H9 (cell line): ENCODE results near the gene DOCK9. TPM values are rescaled to one million over a fixed set of nuclear protein-coding genes. Genes with fewer than 3 reads are reported as not detected.

ENCODE experiments used
- DNase-seq: peaks from one replicate; pipeline ENCODE4 v3.0.0-alpha.2; 2017
- H2AFZ ChIP-seq: one replicate; pipeline ENCODE4 v1.6.1; 2013; ENCODE audit warnings: mild to moderate bottlenecking, low read length, control low read depth, moderate library complexity
- H2AK5ac ChIP-seq: 2 replicates; pipeline ENCODE4 v1.6.1; 2013; ENCODE audit warnings: low read length, control low read depth, mixed read lengths; ENCODE audit not compliant: insufficient read length
- H2BK120ac ChIP-seq: one replicate; pipeline ENCODE4 v1.6.1; 2013; ENCODE audit warnings: low read depth, mild to moderate bottlenecking, low read length, control low read depth, inconsistent platforms; ENCODE audit not compliant: poor library complexity, severe bottlenecking
- H2BK12ac ChIP-seq: 2 replicates; pipeline ENCODE4 v1.6.1; 2013; ENCODE audit warnings: low read length, control low read depth, mixed read lengths, low read depth; ENCODE audit not compliant: insufficient read length
- H2BK15ac ChIP-seq: 2 replicates; pipeline ENCODE4 v1.6.1; 2013; ENCODE audit warnings: low read depth, low read length, control low read depth
- H2BK20ac ChIP-seq: one replicate; pipeline ENCODE4 v1.6.1; 2013; ENCODE audit warnings: low read depth, mild to moderate bottlenecking, low read length, control low read depth, inconsistent platforms; ENCODE audit not compliant: poor library complexity, severe bottlenecking
- H2BK5ac ChIP-seq: 2 replicates; pipeline ENCODE4 v1.6.1; 2013; ENCODE audit warnings: low read length, control low read depth, mixed read lengths; ENCODE audit not compliant: insufficient read length
- H3K14ac ChIP-seq: 2 replicates; pipeline ENCODE4 v1.6.1; 2013; ENCODE audit warnings: low read length, control low read depth; ENCODE audit not compliant: insufficient read depth
- H3K18ac ChIP-seq: 2 replicates; pipeline ENCODE4 v1.6.1; 2013; ENCODE audit warnings: low read depth, mild to moderate bottlenecking, mixed read lengths, low read length, control low read depth; ENCODE audit not compliant: insufficient read length
- H3K23ac ChIP-seq: 2 replicates; pipeline ENCODE4 v1.6.1; 2013; ENCODE audit warnings: low read length, control low read depth, mixed read lengths, low read depth; ENCODE audit not compliant: insufficient read length
- H3K23me2 ChIP-seq: 2 replicates; pipeline ENCODE4 v1.6.1; 2013; ENCODE audit warnings: low read depth, mild to moderate bottlenecking, mixed read lengths, low read length, control low read depth; ENCODE audit not compliant: insufficient read length, poor library complexity, severe bottlenecking
- H3K27ac ChIP-seq: 2 replicates; pipeline ENCODE4 v1.5.1; 2013; ENCODE audit warnings: low read length, control low read depth, mixed read lengths, low read depth; ENCODE audit not compliant: insufficient read length
- H3K27me3 ChIP-seq: 2 replicates; pipeline ENCODE4 v1.6.1; 2013; ENCODE audit warnings: low read length, control low read depth, inconsistent platforms; ENCODE audit not compliant: insufficient read depth
- H3K4ac ChIP-seq: 2 replicates; pipeline ENCODE4 v1.6.1; 2013; ENCODE audit warnings: low read depth, mild to moderate bottlenecking, control low read depth, inconsistent platforms, low read length, moderate library complexity
- H3K4me1 ChIP-seq: 2 replicates; pipeline ENCODE4 v1.6.1; 2013; ENCODE audit warnings: low read length, control low read depth, inconsistent platforms; ENCODE audit not compliant: insufficient read depth
- H3K4me2 ChIP-seq: 2 replicates; pipeline ENCODE4 v1.6.1; 2013; ENCODE audit warnings: low read length, control low read depth, mixed read lengths; ENCODE audit not compliant: insufficient read length, insufficient read depth
- H3K56ac ChIP-seq: 2 replicates; pipeline ENCODE4 v1.6.1; 2013; ENCODE audit warnings: low read depth, mild to moderate bottlenecking, mixed read lengths, low read length, control low read depth; ENCODE audit not compliant: insufficient read length
- H3K79me1 ChIP-seq: 2 replicates; pipeline ENCODE4 v1.6.1; 2013; ENCODE audit warnings: low read depth, mild to moderate bottlenecking, moderate library complexity, low read length, control low read depth, inconsistent platforms; ENCODE audit not compliant: insufficient read depth, poor library complexity, severe bottlenecking
- H3K79me2 ChIP-seq: 2 replicates; pipeline ENCODE4 v1.6.1; 2013; ENCODE audit warnings: low read length, control low read depth, inconsistent platforms; ENCODE audit not compliant: insufficient read depth
- H3K9ac ChIP-seq: 2 replicates; pipeline ENCODE4 v1.6.1; 2013; ENCODE audit warnings: low read length, control low read depth, mixed read lengths; ENCODE audit not compliant: insufficient read length; ENCODE audit errors: extremely low read depth
- H3K9me3 ChIP-seq: one replicate; pipeline ENCODE4 v1.6.1; 2013; ENCODE audit warnings: low read depth, low read length, inconsistent platforms; ENCODE audit not compliant: control insufficient read depth
- H3T11ph ChIP-seq: one replicate; pipeline ENCODE4 v1.6.1; 2013; ENCODE audit warnings: mild to moderate bottlenecking, low read length, control low read depth, inconsistent platforms
- H4K20me1 ChIP-seq: one replicate; pipeline ENCODE4 v1.6.1; 2013; ENCODE audit not compliant: control insufficient read depth, insufficient read length, insufficient read depth
- H4K5ac ChIP-seq: 2 replicates; pipeline ENCODE4 v1.6.1; 2013; ENCODE audit warnings: low read depth, mild to moderate bottlenecking, mixed read lengths, low read length, control low read depth; ENCODE audit not compliant: insufficient read length
- H4K8ac ChIP-seq: replicated peaks from 2 replicates; pipeline ENCODE4 v1.6.1; 2013; ENCODE audit warnings: low read length, control low read depth, mixed read lengths, low read depth; ENCODE audit not compliant: insufficient read length
- H4K91ac ChIP-seq: 2 replicates; pipeline ENCODE4 v1.6.1; 2013; ENCODE audit warnings: low read depth, mild to moderate bottlenecking, moderate library complexity, mixed read lengths, low read length, control low read depth; ENCODE audit not compliant: insufficient read length
- H3K27ac Mint-ChIP-seq, 3 experiments: 2 replicates in 2 of 3; 3 replicates in 1 of 3; pipeline ENCODE4 v1.8.0; 2020 to 2021; ENCODE audit warnings: mixed read lengths in 3 of 3, mild to moderate bottlenecking in 1 of 3, moderate library complexity in 1 of 3
- H3K27me3 Mint-ChIP-seq: 2 replicates; pipeline ENCODE4 v1.8.0; 2021; ENCODE audit warnings: low read depth, mild to moderate bottlenecking, moderate library complexity, mixed read lengths
- H3K36me3 Mint-ChIP-seq, 3 experiments: 2 replicates in 2 of 3; 3 replicates in 1 of 3; pipeline ENCODE4 v1.8.0; 2020 to 2021; ENCODE audit warnings: low read depth in 3 of 3, mixed read lengths in 3 of 3; ENCODE audit not compliant: insufficient read depth in 1 of 3
- H3K4me1 Mint-ChIP-seq, 2 experiments: 2 replicates each; pipeline ENCODE4 v1.8.0; 2020; ENCODE audit warnings: mixed read lengths in 2 of 2
- H3K4me3 Mint-ChIP-seq, 2 experiments: 2 replicates in 1 of 2; 3 replicates in 1 of 2; pipeline ENCODE4 v1.8.0; 2020 to 2021; ENCODE audit warnings: mild to moderate bottlenecking in 2 of 2, mixed read lengths in 2 of 2, moderate library complexity in 1 of 2
- H3K9me3 Mint-ChIP-seq, 2 experiments: 2 replicates in 1 of 2; 3 replicates in 1 of 2; pipeline ENCODE4 v1.8.0; 2020; ENCODE audit warnings: mild to moderate bottlenecking in 2 of 2, mixed read lengths in 2 of 2, moderate library complexity in 1 of 2
- WGBS: extraction: QIAGEN DNeasy Blood & Tissue Kit; methylation state at CpG from one replicate; pipeline ENCODE4 v1.1.7; 2013; ENCODE audit warnings: missing lambda C conversion rate, low lambda C conversion rate, mixed read lengths; ENCODE audit not compliant: insufficient read length; ENCODE audit errors: extremely low coverage; 5-methylcytosine and 5-hydroxymethylcytosine counted together
- total RNA-seq: library from RNA; stranded (reverse); gene quantifications from 2 replicates; pipeline ENCODE4 v1.2.1, GENCODE V29; 2021
- TF ChIP-seq, protein P1 (sequence below): fragments of 200-600 bp; sonication (generic); conservative IDR thresholded peaks from 3 replicates; pipeline ENCODE4 v1.8.0; 2021; ENCODE audit warnings: antibody characterized with exemption, mild to moderate bottlenecking

The DOCK9 gene
- total RNA-seq, 1 experiment from 2014 or later: 23.0 TPM

DNA sequence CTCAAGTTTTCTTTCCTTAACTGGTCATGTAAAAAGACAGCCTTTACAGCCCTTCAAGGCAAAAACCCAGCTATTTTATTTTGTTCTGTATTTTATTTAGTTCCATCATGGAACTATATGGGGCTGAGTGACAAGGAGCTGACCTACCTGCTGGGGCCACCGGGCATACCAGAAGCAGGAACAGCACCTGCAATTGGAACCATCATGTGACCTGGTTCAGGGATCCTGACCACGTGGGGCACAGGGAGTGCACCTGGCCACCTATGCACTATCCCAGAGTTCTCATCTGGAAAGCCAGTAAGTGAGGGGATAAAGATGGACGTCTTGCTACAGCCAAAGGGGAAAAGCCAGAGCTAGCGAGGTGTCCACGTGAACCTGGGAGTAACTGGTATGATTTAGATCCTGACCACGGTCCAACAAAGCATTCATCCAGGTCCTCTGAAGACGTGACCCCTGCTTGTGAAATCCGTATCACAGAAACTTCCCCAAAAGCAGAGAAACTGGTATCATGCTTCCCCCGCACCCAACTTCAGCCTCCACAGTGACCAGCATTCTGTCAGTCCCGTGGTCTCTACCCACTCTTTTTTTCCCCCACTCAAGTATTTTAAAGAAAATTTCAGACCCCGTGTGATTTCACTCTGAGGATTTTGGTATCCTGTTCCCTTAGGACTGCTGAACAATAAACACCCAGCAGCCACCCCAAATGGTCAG is 184.9 kb downstream of the DOCK9 start:
- WGBS: no CpG with 5 or more reads among the region's 11 CpGs
- H3K27me3 Mint-ChIP-seq: no peaks in the 10 kb centered on the region; the same call in 1 of the 2 replicates
- H2AK5ac ChIP-seq: no peak overlapping the region
- peaks cover 0 to 5% (median 5%) of the 10 kb centered on the region in 3 experiments; a peak in 3 of 7 replicates for H3K36me3 Mint-ChIP-seq
- no peak overlapping the region for H3K56ac ChIP-seq
- no peak overlapping the region for H3K27ac ChIP-seq
- no peak overlapping the region for H3K4me3 Mint-ChIP-seq
- no peak overlapping the region for H2BK20ac ChIP-seq
- no peaks in the 10 kb centered on the region for H3K79me2 ChIP-seq
- TF ChIP-seq, protein P1, sequence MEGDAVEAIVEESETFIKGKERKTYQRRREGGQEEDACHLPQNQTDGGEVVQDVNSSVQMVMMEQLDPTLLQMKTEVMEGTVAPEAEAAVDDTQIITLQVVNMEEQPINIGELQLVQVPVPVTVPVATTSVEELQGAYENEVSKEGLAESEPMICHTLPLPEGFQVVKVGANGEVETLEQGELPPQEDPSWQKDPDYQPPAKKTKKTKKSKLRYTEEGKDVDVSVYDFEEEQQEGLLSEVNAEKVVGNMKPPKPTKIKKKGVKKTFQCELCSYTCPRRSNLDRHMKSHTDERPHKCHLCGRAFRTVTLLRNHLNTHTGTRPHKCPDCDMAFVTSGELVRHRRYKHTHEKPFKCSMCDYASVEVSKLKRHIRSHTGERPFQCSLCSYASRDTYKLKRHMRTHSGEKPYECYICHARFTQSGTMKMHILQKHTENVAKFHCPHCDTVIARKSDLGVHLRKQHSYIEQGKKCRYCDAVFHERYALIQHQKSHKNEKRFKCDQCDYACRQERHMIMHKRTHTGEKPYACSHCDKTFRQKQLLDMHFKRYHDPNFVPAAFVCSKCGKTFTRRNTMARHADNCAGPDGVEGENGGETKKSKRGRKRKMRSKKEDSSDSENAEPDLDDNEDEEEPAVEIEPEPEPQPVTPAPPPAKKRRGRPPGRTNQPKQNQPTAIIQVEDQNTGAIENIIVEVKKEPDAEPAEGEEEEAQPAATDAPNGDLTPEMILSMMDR: no peak
- H3K4ac ChIP-seq: no peak overlapping the region
- no peak overlapping the region for H3K18ac ChIP-seq
- H4K91ac ChIP-seq: no peak overlapping the region
- no peak overlapping the region for H3T11ph ChIP-seq
- no peak overlapping the region for H3K9ac ChIP-seq
- H3K14ac ChIP-seq: no peak overlapping the region
- peaks cover 2 to 4% of the 10 kb centered on the region in 2 experiments; a peak in 1 of 4 replicates for H3K4me1 Mint-ChIP-seq
- no peak overlapping the region for H2BK15ac ChIP-seq
- no peak overlapping the region for H2AFZ ChIP-seq
- no peak overlapping the region for H4K5ac ChIP-seq
- no peaks in the 10 kb centered on the region for H3K4me1 ChIP-seq
- no peak overlapping the region for H3K23ac ChIP-seq
- H4K8ac ChIP-seq: no peak overlapping the region
- peaks cover 3% of the 10 kb centered on the region for H4K20me1 ChIP-seq
- no peak for DNase-seq
- no peak overlapping the region for H2BK5ac ChIP-seq
- H2BK12ac ChIP-seq: no peak overlapping the region
- H3K4me2 ChIP-seq: no peak overlapping the region
- no peaks in the 10 kb centered on the region for H3K9me3 Mint-ChIP-seq
- H3K27me3 ChIP-seq: no peaks in the 10 kb centered on the region
- no peaks in the 10 kb centered on the region for H3K9me3 ChIP-seq
- no peak overlapping the region for H3K27ac Mint-ChIP-seq
- H3K23me2 ChIP-seq: no peaks in the 10 kb centered on the region
- H3K79me1 ChIP-seq: no peaks in the 10 kb centered on the region
- no peak overlapping the region for H2BK120ac ChIP-seq
